Measurements from ENCODE around the gene MATK. TPM values are rescaled to one million over a fixed set of nuclear protein-coding genes. Genes with fewer than 3 reads are reported as not detected.

MATK gene
- polyA plus RNA-seq, 1 donor from 2014 or later, result 2.6 TPM

GRCh38 chr19:3790209-3790734 lies 4.1 kb upstream of the MATK start:
- Histone ChIP-seq H3K9me2 (ENCODE audit: insufficient read depth, low read length) (no peaks in the 10 kb centered on the region), H3K36me3 (ENCODE audit: insufficient read depth, low read length) (no peaks in the 10 kb centered on the region), H3K4me2 (ENCODE audit: low read length) (no peak overlapping the region), H3K9ac (ENCODE audit: low read length) (no peak overlapping the region), H3K27me3 (ENCODE audit: insufficient read depth, low read depth, low read length) (peaks cover 21% of the 10 kb centered on the region), H2AFZ (ENCODE audit: low read depth, low read length) (no peak overlapping the region), H3K4me3 (ENCODE audit: low read length) (no peak overlapping the region), H3K79me2 (replicated peaks; ENCODE audit: insufficient read depth, low read length) (no peaks in the 10 kb centered on the region), H3F3A (ENCODE audit: insufficient read depth, low read length, poor library complexity, severe bottlenecking) (no peaks in the 10 kb centered on the region), H3K9me3 (ENCODE audit: low read length) (no peaks in the 10 kb centered on the region), H3K27ac (ENCODE audit: low read length) (no peak overlapping the region), H4K20me1 (ENCODE audit: insufficient read depth) (no peaks in the 10 kb centered on the region)
- TF ChIP-seq EP300 (conservative IDR thresholded peaks at IDR 0.05; ENCODE audit: poor library complexity, severe bottlenecking) (no peak), REST (IDR thresholded peaks at IDR 0.05; ENCODE audit: borderline replicate concordance) (no peak), EZH2 (IDR thresholded peaks at IDR 0.05; ENCODE audit: borderline replicate concordance, insufficient read depth, low read length, poor library complexity, severe bottlenecking) (no peak), MXI1 (conservative IDR thresholded peaks at IDR 0.05; ENCODE audit: poor library complexity, severe bottlenecking) (no peak), POLR2AphosphoS5 (IDR thresholded peaks at IDR 0.05) (no peak), SMC3 (conservative IDR thresholded peaks at IDR 0.05; ENCODE audit: poor library complexity) (no peak), RAD21 (conservative IDR thresholded peaks at IDR 0.05) (no peak), TAF1 (IDR thresholded peaks at IDR 0.05; ENCODE audit: low read depth) (no peak)
- TF ChIP-seq, protein P1, sequence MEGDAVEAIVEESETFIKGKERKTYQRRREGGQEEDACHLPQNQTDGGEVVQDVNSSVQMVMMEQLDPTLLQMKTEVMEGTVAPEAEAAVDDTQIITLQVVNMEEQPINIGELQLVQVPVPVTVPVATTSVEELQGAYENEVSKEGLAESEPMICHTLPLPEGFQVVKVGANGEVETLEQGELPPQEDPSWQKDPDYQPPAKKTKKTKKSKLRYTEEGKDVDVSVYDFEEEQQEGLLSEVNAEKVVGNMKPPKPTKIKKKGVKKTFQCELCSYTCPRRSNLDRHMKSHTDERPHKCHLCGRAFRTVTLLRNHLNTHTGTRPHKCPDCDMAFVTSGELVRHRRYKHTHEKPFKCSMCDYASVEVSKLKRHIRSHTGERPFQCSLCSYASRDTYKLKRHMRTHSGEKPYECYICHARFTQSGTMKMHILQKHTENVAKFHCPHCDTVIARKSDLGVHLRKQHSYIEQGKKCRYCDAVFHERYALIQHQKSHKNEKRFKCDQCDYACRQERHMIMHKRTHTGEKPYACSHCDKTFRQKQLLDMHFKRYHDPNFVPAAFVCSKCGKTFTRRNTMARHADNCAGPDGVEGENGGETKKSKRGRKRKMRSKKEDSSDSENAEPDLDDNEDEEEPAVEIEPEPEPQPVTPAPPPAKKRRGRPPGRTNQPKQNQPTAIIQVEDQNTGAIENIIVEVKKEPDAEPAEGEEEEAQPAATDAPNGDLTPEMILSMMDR (IDR thresholded peaks at IDR 0.05; ENCODE audit: poor library complexity, severe bottlenecking), result no peak

GRCh38 chr19:3788996-3789778 lies 3.0 kb upstream of the MATK start:
- no peak for TF ChIP-seq RAD21 (conservative IDR thresholded peaks at IDR 0.05)
- no peak for TF ChIP-seq MXI1 (conservative IDR thresholded peaks at IDR 0.05; ENCODE audit: poor library complexity, severe bottlenecking)
- TF ChIP-seq TAF1 (IDR thresholded peaks at IDR 0.05; ENCODE audit: low read depth), result no peak
- TF ChIP-seq SMC3 (conservative IDR thresholded peaks at IDR 0.05; ENCODE audit: poor library complexity), result no peak
- TF ChIP-seq, protein P1 (IDR thresholded peaks at IDR 0.05; ENCODE audit: poor library complexity, severe bottlenecking), result no peak
- TF ChIP-seq EZH2 (IDR thresholded peaks at IDR 0.05; ENCODE audit: borderline replicate concordance, insufficient read depth, low read length, poor library complexity, severe bottlenecking), result no peak
- TF ChIP-seq EP300 (conservative IDR thresholded peaks at IDR 0.05; ENCODE audit: poor library complexity, severe bottlenecking), result no peak
- no peaks in the 10 kb centered on the region for H3K36me3 ChIP-seq (ENCODE audit: insufficient read depth, low read length)
- H3K9me2 ChIP-seq (ENCODE audit: insufficient read depth, low read length), result no peaks in the 10 kb centered on the region
- no peak overlapping the region for H3K4me3 ChIP-seq (ENCODE audit: low read length)
- H3K9ac ChIP-seq (ENCODE audit: low read length), result no peak overlapping the region
- H3K27me3 ChIP-seq (ENCODE audit: insufficient read depth, low read depth, low read length), result peaks cover 32% of the 10 kb centered on the region
- H3K4me2 ChIP-seq (ENCODE audit: low read length), result no peak overlapping the region
- H3K79me2 ChIP-seq (replicated peaks; ENCODE audit: insufficient read depth, low read length), result no peaks in the 10 kb centered on the region
- H2AFZ ChIP-seq (ENCODE audit: low read depth, low read length), result no peak overlapping the region
- H3K27ac ChIP-seq (ENCODE audit: low read length), result no peak overlapping the region
- H3F3A ChIP-seq (ENCODE audit: insufficient read depth, low read length, poor library complexity, severe bottlenecking), result no peaks in the 10 kb centered on the region
- no peaks in the 10 kb centered on the region for H3K9me3 ChIP-seq (ENCODE audit: low read length)
- no peaks in the 10 kb centered on the region for H4K20me1 ChIP-seq (ENCODE audit: insufficient read depth)

Measured in neural cell (in vitro differentiated cells).